CD14-positive monocyte (primary cell): ENCODE measurements around the gene TAS2R19. TPM values are rescaled to one million over a fixed set of nuclear protein-coding genes. Genes with fewer than 3 reads are reported as not detected.

Experiments
- DNase-seq, 3 donors: peaks; one replicate each; pipeline ENCODE4 v3.0.0-alpha.2; 2011 to 2022
- H2AFZ ChIP-seq: 2 replicates; pipeline ENCODE4 v1.6.0; 2012; ENCODE audit warnings: mild to moderate bottlenecking, low read depth, low read length, inconsistent platforms; ENCODE audit not compliant: insufficient read depth, poor library complexity, severe bottlenecking
- H3K27ac ChIP-seq, 2 donors: 1 replicate in 1 of 2; 2 replicates in 1 of 2; pipeline ENCODE4 v1.5.1; 2012 to 2013; ENCODE audit warnings: low read length in 2 of 2, control low read depth in 1 of 2, inconsistent platforms in 1 of 2, low read depth in 1 of 2, mild to moderate bottlenecking in 1 of 2
- H3K27me3 ChIP-seq, 2 donors: one replicate each; pipeline versions ENCODE4 v1.6.0 to v1.6.1; 2011 to 2013; ENCODE audit warnings: low read length in 2 of 2; ENCODE audit not compliant: control insufficient read depth in 2 of 2, insufficient read depth in 2 of 2
- H3K36me3 ChIP-seq, 2 donors: replicated peaks in 1 of 2; 1 replicate in 1 of 2; 2 replicates in 1 of 2; pipeline versions ENCODE4 v1.5.1 to v1.6.1; 2012 to 2013; ENCODE audit warnings: low read length in 2 of 2, control low read depth in 1 of 2, inconsistent platforms in 1 of 2, mild to moderate bottlenecking in 1 of 2; ENCODE audit not compliant: insufficient read depth in 2 of 2, control insufficient read depth in 1 of 2
- H3K4me1 ChIP-seq, 2 donors: 1 replicate in 1 of 2; 2 replicates in 1 of 2; pipeline versions ENCODE4 v1.5.1 to v1.6.1; 2012 to 2013; ENCODE audit warnings: low read length in 2 of 2, control low read depth in 1 of 2, inconsistent platforms in 1 of 2, mild to moderate bottlenecking in 1 of 2, moderate library complexity in 1 of 2; ENCODE audit not compliant: insufficient read depth in 2 of 2, control insufficient read depth in 1 of 2
- H3K4me2 ChIP-seq: replicated peaks from 2 replicates; pipeline ENCODE3; 2012; ENCODE audit warnings: low read length, moderate library complexity, mild to moderate bottlenecking; ENCODE audit not compliant: poor library complexity, severe bottlenecking; ENCODE audit errors: extremely low read depth
- H3K4me3 ChIP-seq, 3 experiments: fragments of 200-600 bp in 1 of 3; sonication (generic) in 1 of 3; replicated peaks in 1 of 3; 1 replicate in 2 of 3; 2 replicates in 1 of 3; pipeline ENCODE4 v1.5.1; 2011 to 2013; ENCODE audit warnings: low read length in 3 of 3, mild to moderate bottlenecking in 3 of 3, control low read depth in 2 of 3, low read depth in 2 of 3, inconsistent platforms in 1 of 3, moderate library complexity in 1 of 3
- H3K79me2 ChIP-seq: 2 replicates; pipeline ENCODE4 v1.6.0; 2012; ENCODE audit warnings: mild to moderate bottlenecking, control low read depth, inconsistent platforms, low read length, moderate library complexity; ENCODE audit not compliant: insufficient read depth
- H3K9ac ChIP-seq: 2 replicates; pipeline ENCODE4 v1.6.0; 2017; ENCODE audit warnings: low read length, mild to moderate bottlenecking; ENCODE audit not compliant: insufficient read depth, poor library complexity, severe bottlenecking
- H3K9me3 ChIP-seq, 2 donors: replicated peaks in 1 of 2; 1 replicate in 1 of 2; 2 replicates in 1 of 2; pipeline versions ENCODE4 v1.5.1 to v1.6.1; 2012 to 2013; ENCODE audit warnings: low read length in 2 of 2, control low read depth in 1 of 2; ENCODE audit not compliant: control insufficient read depth in 1 of 2, insufficient read depth in 1 of 2
- H4K20me1 ChIP-seq: 2 replicates; pipeline ENCODE4 v1.6.0; 2012; ENCODE audit warnings: mild to moderate bottlenecking, low read length, control low read depth, moderate library complexity; ENCODE audit not compliant: insufficient read depth
- H3K27ac Mint-ChIP-seq, 7 donors: one replicate each; pipeline ENCODE4 v1.8.0; 2020; ENCODE audit warnings: mild to moderate bottlenecking in 7 of 7, mixed read lengths in 7 of 7, moderate library complexity in 6 of 7, inconsistent platforms in 2 of 7
- H3K27me3 Mint-ChIP-seq, 3 donors: one replicate each; pipeline ENCODE4 v1.8.0; 2021 to 2022; ENCODE audit warnings: low read depth in 3 of 3, mild to moderate bottlenecking in 3 of 3, mixed read lengths in 3 of 3, moderate library complexity in 3 of 3, inconsistent platforms in 1 of 3
- H3K36me3 Mint-ChIP-seq, 2 donors: one replicate each; pipeline ENCODE4 v1.8.0; 2020; ENCODE audit warnings: mixed read lengths in 2 of 2, inconsistent platforms in 1 of 2, mild to moderate bottlenecking in 1 of 2
- H3K4me1 Mint-ChIP-seq: one replicate; pipeline ENCODE4 v1.8.0; 2020; ENCODE audit warnings: mild to moderate bottlenecking, mixed read lengths
- H3K4me3 Mint-ChIP-seq, 2 donors: one replicate each; pipeline ENCODE4 v1.8.0; 2020; ENCODE audit warnings: mild to moderate bottlenecking in 2 of 2, mixed read lengths in 2 of 2, moderate library complexity in 1 of 2
- H3K9me3 Mint-ChIP-seq, 7 donors: one replicate each; pipeline ENCODE4 v1.8.0; 2020 to 2022; ENCODE audit warnings: mixed read lengths in 7 of 7, mild to moderate bottlenecking in 6 of 7, moderate library complexity in 6 of 7, inconsistent platforms in 2 of 7
- WGBS: methylation state at CpG from one replicate; pipeline ENCODE4 v1.1.5; 2013; ENCODE audit warnings: missing lambda C conversion rate; ENCODE audit not compliant: insufficient coverage; 5-methylcytosine and 5-hydroxymethylcytosine counted together
- intact Hi-C, 2 donors: fragments of 100-400 bp; cut with micrococcal nuclease; formaldehyde crosslinking; loops; one replicate each; pipeline versions ENCODE4 v1.15.0 to v1.15.1; 2023
- polyA plus RNA-seq, 3 donors: library from polyadenylated mRNA; depleted of rRNA in 1 of 3; unstranded in 2 of 3; stranded (reverse) in 1 of 3; fragments of 300-500 nt in 2 of 3; fragments of >200 nt in 1 of 3; fragmentation: Illumina TruSeq in 2 of 3; gene quantifications; 1 replicate in 2 of 3; 2 replicates in 1 of 3; pipeline ENCODE4 v1.2.3, GENCODE V29; 2012 to 2021
- TF ChIP-seq, protein P1 (sequence below): fragments of 200-600 bp; IDR thresholded peaks from one replicate; pipeline ENCODE4 v1.8.0; 2022; ENCODE audit warnings: antibody characterized with exemption, mild to moderate bottlenecking

TAS2R19 gene
- polyA plus RNA-seq, 3 donors = 0.29 TPM; not detected in 2

DNA sequence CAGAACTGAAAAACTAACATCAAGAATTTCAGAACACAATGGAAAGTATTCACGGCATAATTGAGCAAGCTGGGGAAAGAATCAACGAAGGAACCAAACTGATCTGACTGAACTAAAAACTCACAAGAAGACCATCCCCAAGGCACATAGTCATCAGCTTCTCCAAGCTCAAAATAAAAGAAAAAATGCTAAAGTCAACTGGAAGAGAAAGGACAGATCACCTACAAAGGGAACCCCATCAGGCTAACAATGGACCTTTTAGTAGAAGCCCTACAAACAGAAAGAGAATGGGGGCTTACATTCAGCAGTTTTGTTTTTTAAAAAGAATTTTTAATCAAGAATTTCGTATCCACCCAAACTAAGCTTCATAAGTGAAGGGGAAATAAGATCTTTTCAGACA lies 47.5 kb downstream of the TAS2R19 start:
- no peak overlapping the region for H3K9ac ChIP-seq
- intact Hi-C loops = no loop called here
- 100% methylated on average over 1 of the region's 3 CpGs for WGBS

More for the DNA sequence above, 47.5 kb downstream of the TAS2R19 start:
- TF ChIP-seq, protein P1, sequence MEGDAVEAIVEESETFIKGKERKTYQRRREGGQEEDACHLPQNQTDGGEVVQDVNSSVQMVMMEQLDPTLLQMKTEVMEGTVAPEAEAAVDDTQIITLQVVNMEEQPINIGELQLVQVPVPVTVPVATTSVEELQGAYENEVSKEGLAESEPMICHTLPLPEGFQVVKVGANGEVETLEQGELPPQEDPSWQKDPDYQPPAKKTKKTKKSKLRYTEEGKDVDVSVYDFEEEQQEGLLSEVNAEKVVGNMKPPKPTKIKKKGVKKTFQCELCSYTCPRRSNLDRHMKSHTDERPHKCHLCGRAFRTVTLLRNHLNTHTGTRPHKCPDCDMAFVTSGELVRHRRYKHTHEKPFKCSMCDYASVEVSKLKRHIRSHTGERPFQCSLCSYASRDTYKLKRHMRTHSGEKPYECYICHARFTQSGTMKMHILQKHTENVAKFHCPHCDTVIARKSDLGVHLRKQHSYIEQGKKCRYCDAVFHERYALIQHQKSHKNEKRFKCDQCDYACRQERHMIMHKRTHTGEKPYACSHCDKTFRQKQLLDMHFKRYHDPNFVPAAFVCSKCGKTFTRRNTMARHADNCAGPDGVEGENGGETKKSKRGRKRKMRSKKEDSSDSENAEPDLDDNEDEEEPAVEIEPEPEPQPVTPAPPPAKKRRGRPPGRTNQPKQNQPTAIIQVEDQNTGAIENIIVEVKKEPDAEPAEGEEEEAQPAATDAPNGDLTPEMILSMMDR = no peak
- no peak overlapping the region for H3K4me3 Mint-ChIP-seq
- Histone ChIP-seq H4K20me1 (no peaks in the 10 kb centered on the region), H3K9me3 (no peaks in the 10 kb centered on the region), H2AFZ (no peak overlapping the region), H3K27ac (no peak overlapping the region), H3K4me1 (no peaks in the 10 kb centered on the region), H3K36me3 (no peaks in the 10 kb centered on the region), H3K4me3 (no peak overlapping the region), H3K4me2 (no peak overlapping the region), H3K27me3 (no peaks in the 10 kb centered on the region), H3K79me2 (no peaks in the 10 kb centered on the region)
- H3K27me3 Mint-ChIP-seq = peaks cover 0 to 1% (median 0%) of the 10 kb centered on the region in 3 donors
- peaks cover 3% of the 10 kb centered on the region in 2 donors for H3K36me3 Mint-ChIP-seq
- DNase-seq = no peak
- no peaks in the 10 kb centered on the region for H3K4me1 Mint-ChIP-seq
- H3K27ac Mint-ChIP-seq = no peak overlapping the region
- H3K9me3 Mint-ChIP-seq = peaks cover 0 to 2% (median 0%) of the 10 kb centered on the region in 7 donors

Other genes starting within 250 kb of the TAS2R19 start
- not detected for gene TAS2R7, start 220.0 kb downstream of the TAS2R19 start, polyA plus RNA-seq
- not detected for gene TAS2R8, start 215.3 kb downstream of the TAS2R19 start, polyA plus RNA-seq
- not detected for gene TAS2R9, start 212.5 kb downstream of the TAS2R19 start, polyA plus RNA-seq
- under 1 TPM in 1 of 3 donors, not detected in 2; 0.08 TPM for gene TAS2R10, start 196.3 kb downstream of the TAS2R19 start, polyA plus RNA-seq
- 1 to 10 TPM in 1 of 3 donors, not detected in 2; 1.0 TPM for gene PRR4, start 173.1 kb downstream of the TAS2R19 start, polyA plus RNA-seq
- gene PRH1, start 138.4 kb downstream of the TAS2R19 start, polyA plus RNA-seq = 1 to 10 TPM; 1.9 to 3.5 (median 2.9) TPM
- not detected for gene TAS2R13, start 113.1 kb downstream of the TAS2R19 start, polyA plus RNA-seq
- gene PRH2, start 93.4 kb downstream of the TAS2R19 start, polyA plus RNA-seq = not detected
- gene TAS2R14, start 83.4 kb downstream of the TAS2R19 start, polyA plus RNA-seq = 1 to 10 TPM in 1 of 3 donors, under 1 TPM in 2; 0.53 to 1.5 (median 0.61) TPM
- gene TAS2R50, start 35.7 kb downstream of the TAS2R19 start, polyA plus RNA-seq = under 1 TPM in 1 of 3 donors, not detected in 2; 0.27 TPM
- gene TAS2R20, start 24.3 kb downstream of the TAS2R19 start, polyA plus RNA-seq = under 1 TPM in 1 of 3 donors, not detected in 2; 0.71 TPM
- gene TAS2R31, start 8.8 kb upstream of the TAS2R19 start, polyA plus RNA-seq = under 1 TPM in 1 of 3 donors, not detected in 2; 0.29 TPM
- gene TAS2R46, start 39.7 kb upstream of the TAS2R19 start, polyA plus RNA-seq = under 1 TPM in 1 of 3 donors, not detected in 2; 0.36 TPM
- not detected for gene TAS2R43, start 69.7 kb upstream of the TAS2R19 start, polyA plus RNA-seq
- gene TAS2R30, start 112.0 kb upstream of the TAS2R19 start, polyA plus RNA-seq = under 1 TPM in 1 of 3 donors, not detected in 2; 0.05 TPM
- gene SMIM10L1, start 148.6 kb upstream of the TAS2R19 start, polyA plus RNA-seq = 1 to 10 TPM; 1.4 to 7.8 (median 7.3) TPM
- not detected for gene TAS2R42, start 164.3 kb upstream of the TAS2R19 start, polyA plus RNA-seq
- gene PRB3, start 247.1 kb upstream of the TAS2R19 start, polyA plus RNA-seq = not detected